Measurements from ENCODE around the gene B3GNT2.

B3GNT2 gene

GRCh38 chr2:62205554-62205953 is 9.6 kb downstream of the B3GNT2 start:
- DNase-seq (ENCODE audit: low spot score): no peak

DNA sequence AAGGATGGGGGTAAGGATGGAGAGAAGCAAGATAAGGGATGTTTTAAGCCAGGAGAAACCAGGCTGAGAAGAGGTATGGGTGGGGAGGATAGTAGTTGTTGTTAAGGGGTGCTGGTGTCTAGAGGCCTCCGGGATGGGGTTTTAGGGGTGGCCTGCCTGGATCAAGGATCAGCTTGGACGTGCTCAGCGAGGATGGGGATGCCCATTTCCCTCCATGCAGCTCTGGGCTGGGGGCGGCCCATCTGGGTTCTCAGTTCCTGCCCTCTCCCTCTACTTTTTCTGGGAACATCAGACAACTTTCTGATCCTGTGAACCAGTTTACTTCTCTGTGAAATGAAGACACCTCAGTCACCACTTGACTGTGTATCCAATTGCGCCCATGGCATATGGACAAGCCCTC is 10.1 kb downstream of the B3GNT2 start:
- no peak for DNase-seq (ENCODE audit: low spot score)

- no peak for DNase-seq (ENCODE audit: low spot score)
Observed at GRCh38 chr2:62207491-62207890, 11.6 kb downstream of the B3GNT2 start.

GRCh38 chr2:62208074-62208757 is 12.3 kb downstream of the B3GNT2 start:
- DNase-seq (ENCODE audit: low spot score): no peak

- no peak for DNase-seq (ENCODE audit: low spot score)
Observed at GRCh38 chr2:62208758-62209114, 12.8 kb downstream of the B3GNT2 start.

DNA sequence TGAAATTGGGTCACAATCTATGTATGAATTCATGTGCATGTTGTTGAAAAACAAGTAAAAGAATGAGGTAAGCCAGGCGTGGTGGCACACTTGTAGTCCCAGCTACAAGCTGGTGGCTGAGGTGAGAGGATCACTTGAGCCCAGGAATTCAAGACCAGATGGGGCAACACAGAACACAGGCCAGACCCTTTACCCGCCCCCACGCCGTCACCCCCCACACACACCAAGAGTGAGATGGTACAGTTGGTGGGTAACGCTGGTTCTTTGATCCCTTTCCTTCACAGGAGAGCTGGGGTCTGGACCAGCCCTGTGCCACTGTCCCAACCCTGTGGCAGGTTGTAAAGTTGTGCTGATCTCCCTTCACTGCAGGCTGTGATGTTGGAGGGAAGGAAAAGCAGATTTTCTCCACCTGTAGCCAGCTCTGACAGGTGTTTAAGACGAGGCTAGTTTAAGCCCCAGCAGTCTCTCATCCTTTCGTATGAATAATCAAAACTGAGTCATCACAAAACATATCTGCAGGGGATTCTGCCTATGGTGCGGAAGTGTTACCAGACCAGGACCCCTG is 13.6 kb downstream of the B3GNT2 start:
- no peak for DNase-seq (ENCODE audit: low spot score)

GRCh38 chr2:62215306-62216064 is 19.6 kb downstream of the B3GNT2 start:
- DNase-seq (ENCODE audit: low spot score): no peak

DNA sequence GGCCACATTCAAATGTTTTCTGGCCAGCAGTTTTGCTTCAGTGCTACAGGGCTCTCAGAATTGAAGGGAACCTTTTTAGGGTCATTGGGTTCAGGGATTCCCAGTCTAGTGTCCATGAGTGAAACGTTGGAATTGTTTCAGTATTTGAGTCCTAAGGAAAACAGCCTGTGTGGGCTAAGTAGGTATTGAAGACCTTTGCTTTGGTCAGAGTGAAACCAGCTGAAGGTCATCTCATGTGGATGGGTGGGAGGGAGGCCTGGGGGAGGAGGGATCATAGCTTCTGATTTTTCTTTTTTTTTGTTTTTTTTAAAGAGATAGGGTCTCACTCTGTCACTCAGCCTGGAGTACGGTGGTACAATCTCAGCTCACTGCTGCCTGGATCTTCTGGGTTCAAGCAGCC is 20.2 kb downstream of the B3GNT2 start:
- no peak for DNase-seq (ENCODE audit: low spot score)

- peak; percentile 86 for DNase-seq (ENCODE audit: low spot score)
Observed at GRCh38 chr2:62216616-62217015, 20.7 kb downstream of the B3GNT2 start.

DNA sequence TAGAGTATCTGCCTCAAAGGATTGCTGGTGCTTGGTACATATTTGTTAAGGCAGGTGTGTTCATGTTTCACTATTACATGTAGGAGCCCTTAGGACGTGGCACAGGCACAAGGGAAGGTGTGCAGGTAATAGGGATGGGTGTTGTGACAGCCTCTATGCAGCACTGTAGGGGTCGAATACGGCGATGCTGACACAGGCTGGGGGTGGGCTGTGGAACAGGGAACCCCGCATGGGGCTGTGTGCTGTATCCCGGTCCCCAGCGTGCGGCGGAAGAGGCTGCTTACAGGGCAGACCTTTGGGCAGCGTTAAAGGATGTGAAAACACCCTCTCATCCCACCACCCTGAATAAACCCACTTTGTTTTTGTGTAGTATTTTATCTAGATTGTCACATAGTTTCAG is 21.5 kb downstream of the B3GNT2 start:
- no peak for DNase-seq (ENCODE audit: low spot score)

DNA sequence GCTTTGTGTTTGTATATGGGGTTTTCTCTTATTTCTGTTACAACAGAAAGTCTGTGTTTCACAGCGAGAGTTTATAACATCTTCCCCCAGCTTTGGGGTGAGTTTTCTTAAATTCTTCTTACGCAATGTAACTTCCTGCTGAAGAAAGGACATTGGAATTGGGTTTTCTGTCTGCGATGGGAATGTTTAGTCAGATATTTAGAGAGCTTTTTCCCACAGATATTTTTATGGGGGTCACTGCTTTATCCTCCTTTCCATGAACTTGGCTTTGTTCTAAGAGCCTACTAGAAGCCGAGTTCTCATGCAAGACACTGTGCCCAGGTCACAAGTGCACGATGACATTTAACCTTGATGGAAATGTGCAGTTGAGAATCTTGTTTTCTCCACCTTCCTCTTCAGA is 22.1 kb downstream of the B3GNT2 start:
- peak; percentile 73 for DNase-seq (ENCODE audit: low spot score)

DNA sequence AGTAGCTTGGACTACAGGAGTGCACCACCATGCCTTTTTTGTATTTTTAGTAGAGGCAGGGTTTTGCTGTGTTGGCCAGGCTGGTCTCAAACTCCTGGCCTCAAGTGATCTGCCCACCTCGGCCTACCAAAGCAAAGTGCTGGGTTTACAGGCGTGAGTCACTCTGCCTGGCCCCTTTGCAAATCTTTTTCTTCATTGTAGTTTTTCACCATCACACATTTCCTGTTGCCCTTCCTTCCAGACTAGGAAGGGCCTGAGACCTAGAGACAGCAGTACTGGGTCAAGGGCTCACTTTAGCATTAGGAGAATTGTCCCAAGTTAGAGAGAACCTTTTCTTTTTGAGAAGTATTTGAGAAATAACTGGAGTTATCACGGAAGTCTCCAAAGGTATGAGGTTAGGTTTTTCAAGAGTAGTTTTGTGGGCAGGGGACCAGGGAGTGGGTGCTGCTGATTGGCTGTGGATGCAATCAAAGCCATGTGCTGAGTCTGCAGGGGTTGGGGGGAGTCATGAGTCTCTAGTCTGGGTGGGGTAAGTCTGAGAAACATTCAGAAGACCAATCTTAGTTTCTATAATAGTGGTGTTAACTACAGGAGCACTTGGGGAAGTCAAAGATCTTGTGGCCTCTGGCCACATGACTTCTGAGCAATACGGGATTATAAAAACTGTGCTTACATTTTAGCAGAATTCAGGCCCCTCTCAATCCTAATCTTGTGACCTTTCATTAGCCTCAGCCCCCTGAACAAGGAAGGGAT is 23.7 kb downstream of the B3GNT2 start:
- no peak for DNase-seq (ENCODE audit: low spot score)

- no peak for DNase-seq (ENCODE audit: low spot score)
Observed at GRCh38 chr2:62221141-62221540, 25.2 kb downstream of the B3GNT2 start.

GRCh38 chr2:62222171-62222570 is 26.3 kb downstream of the B3GNT2 start:
- no peak for DNase-seq (ENCODE audit: low spot score)

- DNase-seq (ENCODE audit: low spot score): no peak
Observed at GRCh38 chr2:62222674-62223073, 26.8 kb downstream of the B3GNT2 start.

DNA sequence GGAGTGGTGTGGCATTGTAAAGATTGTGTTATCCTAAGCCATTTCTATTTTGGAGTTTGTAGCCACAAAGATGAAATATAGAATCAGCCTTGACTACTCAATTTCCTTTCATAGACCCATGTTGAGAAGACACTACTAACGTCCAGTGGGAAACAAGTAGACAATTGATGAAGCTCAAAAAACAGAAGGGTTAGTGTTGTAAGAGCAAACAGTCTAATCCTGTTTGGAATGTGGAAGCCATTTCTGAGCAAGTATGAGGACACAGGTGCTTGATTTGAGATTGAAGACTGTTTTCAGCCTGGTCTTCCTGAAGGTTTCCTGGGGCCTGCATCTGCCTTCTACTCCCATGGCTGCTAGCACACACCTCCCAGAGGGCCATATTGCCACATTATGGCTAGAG is 29.1 kb downstream of the B3GNT2 start:
- DNase-seq (ENCODE audit: low spot score): no peak

DNA sequence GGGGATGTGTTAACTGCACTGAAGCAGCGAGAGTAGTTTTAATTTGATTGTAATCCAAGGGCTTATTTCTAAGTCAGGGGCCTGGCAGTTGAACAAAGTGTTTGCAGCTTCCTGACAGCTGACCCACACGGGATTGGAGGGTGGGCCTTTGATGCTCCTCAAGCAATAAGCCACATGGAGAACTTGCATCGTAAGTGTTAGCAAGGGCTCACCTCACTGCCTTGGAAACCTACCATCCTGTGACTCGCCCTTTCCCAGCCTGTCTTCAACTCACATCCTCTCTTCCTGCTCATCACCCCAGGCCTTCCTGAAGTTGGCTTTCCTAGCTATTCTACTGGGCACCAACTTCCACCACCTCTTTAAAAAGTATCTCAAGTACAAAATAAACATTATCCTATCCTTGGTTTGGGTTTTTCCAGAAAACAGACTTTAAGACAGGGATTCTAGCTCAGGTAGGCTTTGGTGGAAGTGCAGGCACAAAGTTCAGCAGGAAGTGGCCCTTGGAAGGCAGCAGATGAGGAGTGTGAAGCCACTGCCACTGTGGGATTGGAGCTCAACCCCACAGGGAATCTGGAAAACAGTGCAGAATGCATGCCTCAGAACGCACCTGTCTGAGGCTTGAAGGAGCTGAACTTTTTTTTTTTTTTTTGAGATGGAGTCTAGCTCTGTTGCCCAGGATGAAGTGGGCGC is 31.6 kb downstream of the B3GNT2 start:
- no peak for DNase-seq (ENCODE audit: low spot score)

GRCh38 chr2:62229082-62229605 is 33.2 kb downstream of the B3GNT2 start:
- no peak for DNase-seq (ENCODE audit: low spot score)

- DNase-seq (ENCODE audit: low spot score): no peak
Observed at GRCh38 chr2:62231541-62231940, 35.6 kb downstream of the B3GNT2 start.

GRCh38 chr2:62234755-62235655 is 39.1 kb downstream of the B3GNT2 start:
- no peak for DNase-seq (ENCODE audit: low spot score)

DNA sequence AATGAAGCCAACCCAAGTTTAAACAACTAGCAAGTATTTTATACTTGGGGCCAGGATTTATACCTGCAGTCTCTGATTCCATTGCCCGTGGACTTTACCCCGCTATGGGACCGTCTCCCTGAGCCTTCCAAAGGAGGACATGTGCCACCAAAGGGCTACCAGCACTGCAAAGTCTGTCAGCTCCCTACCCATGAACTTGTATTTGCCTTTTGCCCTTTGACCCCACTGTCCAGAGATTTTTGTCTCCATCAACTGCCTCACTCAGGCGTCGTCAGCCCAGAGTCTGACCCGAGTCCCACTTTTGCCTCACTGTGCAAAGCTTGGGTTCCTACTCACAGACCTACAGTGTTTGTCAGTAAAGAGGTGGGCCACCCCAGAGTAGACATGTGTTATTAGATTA is 40.6 kb downstream of the B3GNT2 start:
- no peak for DNase-seq (ENCODE audit: low spot score)
